Fibroblast of pulmonary artery (primary cell): ENCODE measurements around the gene BCAR3.
"Not testable (repeated sequence)": the region's sequence is repeated elsewhere in the genome, so short reads cannot be mapped to it uniquely, and the experiment has no call there.

Experiments
- DNase-seq: peaks from one replicate; pipeline ENCODE4 v3.0.0-alpha.2; 2010; ENCODE audit warnings: low read depth
- H3K4me3 ChIP-seq: replicated peaks from 2 replicates; pipeline ENCODE4 v1.5.1; 2011; ENCODE audit warnings: low read depth, mild to moderate bottlenecking, control low read depth, low read length, moderate library complexity
- TF ChIP-seq, protein P1 (sequence below): IDR thresholded peaks from 2 replicates; pipeline ENCODE4 v1.5.1; 2011; ENCODE audit warnings: mild to moderate bottlenecking, control low read depth, low read length, inconsistent platforms; ENCODE audit errors: missing control alignments

The BCAR3 gene

DNA sequence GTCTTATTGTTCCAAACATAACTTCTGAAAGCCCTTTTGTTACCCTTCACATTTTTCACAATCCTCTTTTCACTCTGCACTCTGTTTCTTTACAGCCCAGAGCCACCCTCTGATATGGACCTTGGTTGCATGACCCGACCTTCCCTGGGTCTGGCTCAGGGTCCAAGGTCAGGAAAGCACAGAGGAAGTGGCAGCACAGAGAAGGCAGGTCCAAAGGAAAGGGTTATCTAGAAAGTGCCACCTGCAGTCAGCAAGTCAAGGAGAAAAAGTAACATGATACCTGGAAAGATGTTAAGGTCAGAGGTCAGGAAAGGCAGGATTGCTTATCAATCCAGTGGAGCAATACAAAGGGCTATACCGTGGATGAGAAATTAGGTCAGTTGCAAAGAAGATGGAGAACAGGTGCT lies 18.4 kb downstream of the BCAR3 start:
- no peak for DNase-seq
- TF ChIP-seq, protein P1, sequence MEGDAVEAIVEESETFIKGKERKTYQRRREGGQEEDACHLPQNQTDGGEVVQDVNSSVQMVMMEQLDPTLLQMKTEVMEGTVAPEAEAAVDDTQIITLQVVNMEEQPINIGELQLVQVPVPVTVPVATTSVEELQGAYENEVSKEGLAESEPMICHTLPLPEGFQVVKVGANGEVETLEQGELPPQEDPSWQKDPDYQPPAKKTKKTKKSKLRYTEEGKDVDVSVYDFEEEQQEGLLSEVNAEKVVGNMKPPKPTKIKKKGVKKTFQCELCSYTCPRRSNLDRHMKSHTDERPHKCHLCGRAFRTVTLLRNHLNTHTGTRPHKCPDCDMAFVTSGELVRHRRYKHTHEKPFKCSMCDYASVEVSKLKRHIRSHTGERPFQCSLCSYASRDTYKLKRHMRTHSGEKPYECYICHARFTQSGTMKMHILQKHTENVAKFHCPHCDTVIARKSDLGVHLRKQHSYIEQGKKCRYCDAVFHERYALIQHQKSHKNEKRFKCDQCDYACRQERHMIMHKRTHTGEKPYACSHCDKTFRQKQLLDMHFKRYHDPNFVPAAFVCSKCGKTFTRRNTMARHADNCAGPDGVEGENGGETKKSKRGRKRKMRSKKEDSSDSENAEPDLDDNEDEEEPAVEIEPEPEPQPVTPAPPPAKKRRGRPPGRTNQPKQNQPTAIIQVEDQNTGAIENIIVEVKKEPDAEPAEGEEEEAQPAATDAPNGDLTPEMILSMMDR = no peak

DNA sequence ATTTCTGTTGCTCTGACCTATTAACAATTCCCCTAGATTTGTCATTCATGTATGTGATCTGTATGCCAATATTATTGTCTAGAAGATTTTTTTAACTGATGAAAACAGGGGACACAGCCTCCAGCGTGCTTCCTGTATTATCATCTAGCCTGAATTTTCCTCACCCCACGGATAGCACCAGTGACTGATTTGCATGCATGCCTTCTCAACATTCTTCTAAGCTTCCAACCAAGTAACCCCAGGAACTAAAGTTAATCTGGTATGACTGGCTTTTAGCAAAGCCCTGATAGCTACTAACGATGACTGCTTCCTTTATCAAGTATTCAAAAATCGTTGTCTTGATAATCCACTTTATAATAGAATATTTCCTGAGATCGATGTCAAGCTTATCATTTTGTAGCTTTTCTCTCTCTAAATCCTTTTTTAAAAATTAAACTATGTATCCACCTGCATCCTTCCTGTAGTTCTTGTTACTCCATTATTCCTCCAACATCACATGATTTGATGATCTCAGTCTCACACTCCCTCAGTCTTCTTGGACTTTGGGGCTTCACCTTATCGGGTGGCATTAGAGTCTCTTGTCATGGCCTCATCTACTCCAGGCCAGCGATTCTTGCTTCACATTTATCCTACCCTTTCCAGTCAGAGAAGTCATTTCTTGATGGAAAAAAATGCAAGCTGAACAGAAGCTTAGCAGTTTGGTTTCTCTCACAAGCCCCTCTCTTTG lies 19.0 kb downstream of the BCAR3 start:
- TF ChIP-seq, protein P1 = no peak
- peak; percentile 57 for DNase-seq
- H3K4me3 ChIP-seq = no peak overlapping the region

More for the DNA sequence above, 18.4 kb downstream of the BCAR3 start:
- H3K4me3 ChIP-seq = no peak overlapping the region

DNA sequence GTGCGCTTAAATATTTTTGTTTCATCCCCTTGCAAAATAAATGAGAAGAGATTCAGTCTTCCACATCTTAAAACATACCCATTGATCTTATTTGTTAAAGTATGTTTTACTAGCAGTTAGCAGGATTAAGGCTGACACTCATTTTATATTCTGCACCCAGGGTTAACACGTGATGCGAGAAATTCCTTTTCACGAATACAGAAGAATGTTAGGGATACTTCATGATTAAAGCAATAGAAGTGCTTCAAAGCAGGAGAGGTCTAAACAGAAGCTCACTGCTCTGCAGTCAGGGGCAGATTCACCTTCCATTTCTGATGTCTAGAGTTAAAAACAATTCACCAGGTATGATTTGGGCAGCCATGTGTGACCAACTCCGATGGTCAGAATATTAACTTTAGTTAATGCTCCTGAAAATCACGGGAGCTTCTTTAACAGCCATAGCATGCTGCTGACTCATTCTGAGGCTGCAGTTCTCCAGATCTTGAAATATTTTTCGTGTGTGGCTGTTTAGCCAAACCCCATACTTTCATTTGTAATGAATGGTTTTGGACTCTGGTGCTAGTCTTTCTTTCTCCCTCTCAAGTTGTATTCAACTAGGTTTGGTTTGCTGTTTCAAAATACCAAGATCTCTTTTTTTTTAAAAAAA lies 19.7 kb downstream of the BCAR3 start:
- TF ChIP-seq, protein P1 = no peak

DNA sequence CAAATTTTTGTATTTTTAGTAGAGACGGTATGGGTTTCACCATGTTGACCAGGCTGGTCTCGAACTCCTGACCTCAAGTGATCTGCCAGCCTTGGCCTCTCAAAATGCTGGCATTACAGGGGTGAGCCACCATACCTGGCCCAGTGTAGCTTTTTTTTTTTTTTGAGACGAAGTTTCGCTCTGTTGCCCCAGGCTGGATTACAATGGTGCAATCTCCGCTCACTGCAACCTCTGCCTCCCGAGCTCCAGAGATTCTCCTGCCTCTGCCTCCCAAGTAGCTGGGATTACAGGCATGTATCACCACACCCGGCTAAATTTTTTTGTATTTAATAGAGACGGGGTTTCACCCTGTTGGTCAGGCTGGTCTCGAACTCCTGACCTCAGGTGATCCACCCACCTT lies 20.3 kb downstream of the BCAR3 start:
- DNase-seq, H3K4me3 ChIP-seq: not testable (repeated sequence)

More for the DNA sequence above, 19.7 kb downstream of the BCAR3 start:
- peak; percentile 85 for DNase-seq
- H3K4me3 ChIP-seq = no peak overlapping the region

DNA sequence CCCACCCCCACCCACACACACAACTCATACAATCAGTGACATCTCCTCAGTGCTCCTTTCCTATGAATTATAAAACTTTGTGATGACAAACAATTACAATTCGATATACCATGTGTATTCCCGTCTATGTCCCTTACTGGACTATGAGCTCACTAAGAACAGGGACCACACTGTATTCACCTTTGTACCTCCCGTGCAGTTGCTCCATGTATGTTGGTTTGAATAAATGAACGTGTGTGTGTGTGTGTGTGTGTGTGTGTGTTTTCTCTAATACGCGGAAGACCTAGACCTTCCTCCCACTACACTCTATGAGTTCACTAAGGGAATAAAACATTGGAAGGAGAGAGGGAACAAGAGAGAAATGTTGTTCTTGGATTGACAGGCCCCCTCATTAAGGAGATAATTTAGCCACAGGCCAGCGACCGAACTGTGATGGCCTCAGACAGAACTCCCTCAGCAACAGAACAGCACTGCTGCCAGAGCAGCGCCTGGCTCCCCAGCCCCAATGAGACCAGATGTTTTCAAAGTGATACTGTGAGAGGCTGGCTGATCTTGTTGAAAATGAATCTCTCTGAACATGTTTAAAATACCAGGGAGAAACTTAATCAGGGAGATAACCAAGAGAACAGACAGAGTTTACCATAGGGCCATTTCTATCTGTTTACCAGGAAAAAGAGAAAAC lies 21.7 kb downstream of the BCAR3 start:
- no peak for DNase-seq
- H3K4me3 ChIP-seq = no peak overlapping the region
- TF ChIP-seq, protein P1 = no peak

DNA sequence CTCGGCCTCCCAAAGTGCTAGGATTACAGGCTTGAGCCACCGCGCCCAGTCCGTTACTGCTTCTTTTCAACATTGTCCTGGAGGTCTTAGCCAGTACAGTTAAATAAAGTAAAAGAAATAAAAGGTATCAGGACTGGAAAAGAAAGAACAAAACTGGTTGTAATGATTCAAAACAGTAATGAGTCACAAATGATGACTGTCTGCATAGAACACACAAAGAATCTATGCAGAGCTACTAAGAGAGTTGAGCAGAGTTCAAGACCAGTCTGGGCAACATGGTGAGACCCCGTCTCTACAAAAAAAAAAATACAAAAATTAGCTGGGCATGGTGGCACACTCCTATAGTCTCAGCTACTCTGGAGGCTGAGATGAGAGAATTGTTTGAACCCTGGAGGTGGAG lies 23.4 kb downstream of the BCAR3 start:
- TF ChIP-seq, protein P1 = no peak
- no peak overlapping the region for H3K4me3 ChIP-seq
- no peak for DNase-seq

DNA sequence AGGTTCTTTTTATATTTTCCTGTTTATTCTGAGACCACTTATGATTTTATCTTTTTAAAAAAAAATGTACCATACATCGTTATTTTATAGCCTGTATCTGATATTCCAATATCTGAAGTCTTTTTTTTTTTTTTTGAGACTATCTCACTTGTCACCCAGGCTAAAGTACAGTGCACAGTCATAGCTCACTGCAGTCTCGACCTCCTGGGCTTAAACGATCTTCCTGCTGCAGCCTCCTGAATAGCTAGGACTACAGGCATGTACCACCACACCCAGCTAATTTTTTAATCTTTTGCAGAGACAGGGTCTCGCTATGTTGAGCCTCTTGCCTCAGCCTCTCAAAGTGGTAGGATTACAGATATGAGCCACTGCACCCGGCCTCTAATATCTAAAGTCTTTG lies 25.1 kb downstream of the BCAR3 start:
- TF ChIP-seq, protein P1 = no peak
- no peak for DNase-seq
- no peak overlapping the region for H3K4me3 ChIP-seq
